Body of pancreas (tissue), 4 donors: ENCODE data around the gene MAST4.

Experiments
- POLR2A ChIP-seq, 3 donors: fragments of 450-650 bp; IDR thresholded peaks; one replicate each; pipeline ENCODE4 v1.6.1; 2016; ENCODE audit warnings: antibody characterized with exemption in 3 of 3, mild to moderate bottlenecking in 2 of 3
- TF ChIP-seq, protein P1 (sequence below), 7 experiments: fragments of 450-650 bp in 4 of 7; fragments of 200-600 bp in 3 of 7; sonication (generic) in 3 of 7; IDR thresholded peaks; one replicate each; pipeline ENCODE4 v1.5.1; 2016 to 2019; ENCODE audit warnings: antibody characterized with exemption in 7 of 7

DNA sequence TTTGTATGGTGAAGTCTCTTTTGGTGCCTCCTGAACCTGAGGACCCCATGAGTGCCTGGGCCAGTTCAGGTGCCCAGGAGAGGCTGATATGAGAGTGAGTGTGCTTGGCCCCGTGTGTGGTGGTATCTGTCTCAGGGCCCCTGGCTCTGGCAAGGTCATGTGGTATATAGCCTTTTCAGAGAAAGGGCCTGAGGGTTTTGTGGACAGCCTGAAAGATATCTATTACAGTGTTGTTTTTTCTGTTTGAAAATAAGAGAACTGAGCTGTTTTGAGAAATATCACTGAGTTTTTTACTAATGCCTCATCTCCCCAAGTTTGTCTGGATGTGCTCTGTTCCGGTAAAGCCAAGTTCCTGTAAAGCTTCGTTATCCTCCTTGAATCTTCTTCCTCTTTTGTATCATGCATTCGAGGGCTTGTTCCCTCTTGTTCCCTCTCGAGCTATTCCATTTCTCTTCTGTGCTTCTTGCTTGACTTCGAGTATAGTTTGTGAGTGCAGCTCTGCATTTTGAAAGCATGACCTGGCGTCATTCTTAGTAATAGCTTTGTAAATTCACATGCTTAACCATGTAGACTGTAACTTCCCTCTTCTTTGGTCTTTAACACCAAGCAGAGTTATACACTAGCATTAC lies 122.3 kb downstream of the MAST4 start:
- TF ChIP-seq, protein P1, sequence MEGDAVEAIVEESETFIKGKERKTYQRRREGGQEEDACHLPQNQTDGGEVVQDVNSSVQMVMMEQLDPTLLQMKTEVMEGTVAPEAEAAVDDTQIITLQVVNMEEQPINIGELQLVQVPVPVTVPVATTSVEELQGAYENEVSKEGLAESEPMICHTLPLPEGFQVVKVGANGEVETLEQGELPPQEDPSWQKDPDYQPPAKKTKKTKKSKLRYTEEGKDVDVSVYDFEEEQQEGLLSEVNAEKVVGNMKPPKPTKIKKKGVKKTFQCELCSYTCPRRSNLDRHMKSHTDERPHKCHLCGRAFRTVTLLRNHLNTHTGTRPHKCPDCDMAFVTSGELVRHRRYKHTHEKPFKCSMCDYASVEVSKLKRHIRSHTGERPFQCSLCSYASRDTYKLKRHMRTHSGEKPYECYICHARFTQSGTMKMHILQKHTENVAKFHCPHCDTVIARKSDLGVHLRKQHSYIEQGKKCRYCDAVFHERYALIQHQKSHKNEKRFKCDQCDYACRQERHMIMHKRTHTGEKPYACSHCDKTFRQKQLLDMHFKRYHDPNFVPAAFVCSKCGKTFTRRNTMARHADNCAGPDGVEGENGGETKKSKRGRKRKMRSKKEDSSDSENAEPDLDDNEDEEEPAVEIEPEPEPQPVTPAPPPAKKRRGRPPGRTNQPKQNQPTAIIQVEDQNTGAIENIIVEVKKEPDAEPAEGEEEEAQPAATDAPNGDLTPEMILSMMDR (IDR thresholded peaks at IDR 0.05) = no peak
- no peak for TF ChIP-seq POLR2A (IDR thresholded peaks at IDR 0.05)
